Measurements from ENCODE around the gene BCAM.

GRCh38 chr19:44840811-44841210 lies 31.9 kb downstream of the BCAM start:
- TF ChIP-seq CTCF (IDR thresholded peaks at IDR 0.05; ENCODE audit: extremely low read depth in 1 of 2, insufficient read depth in 1 of 2, low read depth in 1 of 2, low read length in 2 of 2) (no peak), POLR2A (IDR thresholded peaks at IDR 0.05; ENCODE audit: low read depth, low read length) (no peak), EZH2 (IDR thresholded peaks at IDR 0.05; ENCODE audit: borderline replicate concordance, low read depth, low read length, severe bottlenecking) (no peak), POLR2AphosphoS5 (IDR thresholded peaks at IDR 0.05; ENCODE audit: insufficient read depth, low read depth, low read length) (no peak), MAX (IDR thresholded peaks at IDR 0.05; ENCODE audit: insufficient read depth, insufficient read length) (no peak), GATA2 (IDR thresholded peaks at IDR 0.05; ENCODE audit: insufficient read depth, insufficient read length, low read depth, low read length) (no peak), JUN (IDR thresholded peaks at IDR 0.05; ENCODE audit: borderline replicate concordance, insufficient read depth, insufficient read length, low read depth) (no peak), FOS (IDR thresholded peaks at IDR 0.05; ENCODE audit: borderline replicate concordance, insufficient read depth, low read length) (no peak), MYC (IDR thresholded peaks at IDR 0.05; ENCODE audit: low read depth, low read length) (no peak)

All from endothelial cell of umbilical vein (primary cell).